Measurements from ENCODE around the gene TMX1.
A peak's percentile ranks its signal among the peaks of the same experiment; 100 is the strongest.

Gene TMX1

GRCh38 chr14:51244591-51244990, 4.5 kb downstream of the TMX1 start:
- DNase-seq = no peak

GRCh38 chr14:51246032-51246431, 6.0 kb downstream of the TMX1 start:
- no peak for DNase-seq

GRCh38 chr14:51248016-51248987, 8.3 kb downstream of the TMX1 start:
- no peak for DNase-seq

- no peak for DNase-seq
Observed at GRCh38 chr14:51251486-51251885, 11.4 kb downstream of the TMX1 start.

GRCh38 chr14:51253880-51254279, 13.8 kb downstream of the TMX1 start:
- no peak for DNase-seq

- DNase-seq = no peak
Observed at GRCh38 chr14:51258280-51258679, 18.2 kb downstream of the TMX1 start.

GRCh38 chr14:51258788-51259187, 18.7 kb downstream of the TMX1 start:
- DNase-seq = no peak

GRCh38 chr14:51260225-51260624, 20.2 kb downstream of the TMX1 start:
- no peak for DNase-seq

GRCh38 chr14:51261151-51261550, 21.1 kb downstream of the TMX1 start:
- DNase-seq = no peak

- no peak for DNase-seq
Observed at GRCh38 chr14:51262868-51263267, 22.8 kb downstream of the TMX1 start.

- no peak for DNase-seq
Observed at GRCh38 chr14:51269634-51270033, 29.6 kb downstream of the TMX1 start.

- no peak for DNase-seq
Observed at GRCh38 chr14:51276605-51277004, 36.6 kb downstream of the TMX1 start.

GRCh38 chr14:51277753-51278415, 37.8 kb downstream of the TMX1 start:
- DNase-seq = no peak

GRCh38 chr14:51282517-51282916, 42.5 kb downstream of the TMX1 start:
- no peak for DNase-seq

- DNase-seq = peak; percentile 21 to 88
Observed at GRCh38 chr14:51283402-51284085, 43.5 kb downstream of the TMX1 start.

GRCh38 chr14:51284241-51284640, 44.2 kb downstream of the TMX1 start:
- DNase-seq = no peak

GRCh38 chr14:51285120-51285519, 45.1 kb downstream of the TMX1 start:
- DNase-seq = no peak

- no peak for DNase-seq
Observed at GRCh38 chr14:51289169-51289568, 49.1 kb downstream of the TMX1 start.

GRCh38 chr14:51290132-51290531, 50.1 kb downstream of the TMX1 start:
- no peak for DNase-seq

- DNase-seq = no peak
Observed at GRCh38 chr14:51291016-51291415, 51.0 kb downstream of the TMX1 start.

GRCh38 chr14:51293149-51293911, 53.3 kb downstream of the TMX1 start:
- no peak for DNase-seq

- DNase-seq = no peak
Observed at GRCh38 chr14:51293912-51294389, 53.9 kb downstream of the TMX1 start.

Measured in SW 1271 (cell line).